ENCODE measurements around the gene FMNL2. TPM values are rescaled to one million over a fixed set of nuclear protein-coding genes. Genes with fewer than 3 reads are reported as not detected.

Gene FMNL2
- total RNA-seq, 1 experiment from 2014 or later: 38.2 TPM

GRCh38 chr2:152410165-152410597 lies 75.2 kb downstream of the FMNL2 start:
- no peak overlapping the region for H3K27ac Mint-ChIP-seq (ENCODE audit: unreplicated experiment)
- Histone ChIP-seq H3K4me3 (ENCODE audit: low read depth, low read length) (no peak overlapping the region), H3K9me3 (no peaks in the 10 kb centered on the region), H3K4me1 (peaks cover 46% of the 10 kb centered on the region), H3K36me3 (ENCODE audit: control insufficient read depth, insufficient read depth, low read length) (no peaks in the 10 kb centered on the region), H3K27me3 (replicated peaks; ENCODE audit: control insufficient read depth, insufficient read depth, low read length) (no peaks in the 10 kb centered on the region)
- H3K4me1 Mint-ChIP-seq (ENCODE audit: low read depth, unreplicated experiment): peaks cover 60% of the 10 kb centered on the region
- H3K36me3 Mint-ChIP-seq (ENCODE audit: insufficient read depth, unreplicated experiment): no peaks in the 10 kb centered on the region
- no peaks in the 10 kb centered on the region for H3K9me3 Mint-ChIP-seq (ENCODE audit: unreplicated experiment)
- POLR2A ChIA-PET: no interaction called here
- no peak for DNase-seq
- CTCF ChIA-PET: no interaction called here
- TF ChIP-seq CTCF (IDR thresholded peaks at IDR 0.05; ENCODE audit: insufficient read depth in 1 of 2, low read depth in 1 of 2, low read length in 1 of 2, severe bottlenecking in 1 of 2, unreplicated experiment in 1 of 2): no peak
- BruUV-seq (replicated peaks): no TSS peak
- no peaks in the 10 kb centered on the region for H3K27me3 Mint-ChIP-seq (ENCODE audit: insufficient read depth, unreplicated experiment)
- no peak overlapping the region for H3K4me3 Mint-ChIP-seq (ENCODE audit: unreplicated experiment)
- intact Hi-C loops (cut with micrococcal nuclease; ENCODE audit: unreplicated experiment): no loop called here

- Mint-ChIP-seq H3K4me3 (ENCODE audit: unreplicated experiment) (no peak overlapping the region), H3K9me3 (ENCODE audit: unreplicated experiment) (no peaks in the 10 kb centered on the region), H3K4me1 (ENCODE audit: low read depth, unreplicated experiment) (peaks cover 56% of the 10 kb centered on the region), H3K36me3 (ENCODE audit: insufficient read depth, unreplicated experiment) (no peaks in the 10 kb centered on the region), H3K27me3 (ENCODE audit: insufficient read depth, unreplicated experiment) (no peaks in the 10 kb centered on the region), H3K27ac (ENCODE audit: unreplicated experiment) (no peak overlapping the region)
- ChIA-PET POLR2A (no interaction called here), CTCF (no interaction called here)
- H3K4me3 ChIP-seq (ENCODE audit: low read depth, low read length): no peak overlapping the region
- no peak for TF ChIP-seq CTCF (IDR thresholded peaks at IDR 0.05; ENCODE audit: insufficient read depth in 1 of 2, low read depth in 1 of 2, low read length in 1 of 2, severe bottlenecking in 1 of 2, unreplicated experiment in 1 of 2)
- no peaks in the 10 kb centered on the region for H3K9me3 ChIP-seq
- H3K36me3 ChIP-seq (ENCODE audit: control insufficient read depth, insufficient read depth, low read length): no peaks in the 10 kb centered on the region
- H3K4me1 ChIP-seq: peaks cover 48% of the 10 kb centered on the region
- no peak for DNase-seq
- H3K27me3 ChIP-seq (replicated peaks; ENCODE audit: control insufficient read depth, insufficient read depth, low read length): no peaks in the 10 kb centered on the region
- no TSS peak for BruUV-seq (replicated peaks)
- intact Hi-C loops (cut with micrococcal nuclease; ENCODE audit: unreplicated experiment): no loop called here
Measured at GRCh38 chr2:152411154-152411553, 76.2 kb downstream of the FMNL2 start.

- ChIA-PET POLR2A (interaction anchor here (0.6 kb wide), 1 partner anchor 281 kb away, joined by 3 read pairs; no protein-coding TSS in a partner anchor), CTCF (interaction anchor here (0.6 kb wide), 1 partner anchor 57 kb away, joined by 4 read pairs; no protein-coding TSS in a partner anchor)
- H3K4me1 Mint-ChIP-seq (ENCODE audit: low read depth, unreplicated experiment): peaks cover 37% of the 10 kb centered on the region
- H3K36me3 ChIP-seq (ENCODE audit: control insufficient read depth, insufficient read depth, low read length): no peaks in the 10 kb centered on the region
- no peak for DNase-seq
- H3K4me3 ChIP-seq (ENCODE audit: low read depth, low read length): no peak overlapping the region
- H3K4me3 Mint-ChIP-seq (ENCODE audit: unreplicated experiment): no peak overlapping the region
- H3K27me3 Mint-ChIP-seq (ENCODE audit: insufficient read depth, unreplicated experiment): no peaks in the 10 kb centered on the region
- TF ChIP-seq CTCF (IDR thresholded peaks at IDR 0.05; ENCODE audit: insufficient read depth in 1 of 2, low read depth in 1 of 2, low read length in 1 of 2, severe bottlenecking in 1 of 2, unreplicated experiment in 1 of 2): no peak
- BruUV-seq (replicated peaks): no TSS peak
- H3K4me1 ChIP-seq: peaks cover 44% of the 10 kb centered on the region
- H3K27me3 ChIP-seq (replicated peaks; ENCODE audit: control insufficient read depth, insufficient read depth, low read length): no peaks in the 10 kb centered on the region
- H3K9me3 Mint-ChIP-seq (ENCODE audit: unreplicated experiment): no peaks in the 10 kb centered on the region
- no peak overlapping the region for H3K27ac Mint-ChIP-seq (ENCODE audit: unreplicated experiment)
- intact Hi-C loops (cut with micrococcal nuclease; ENCODE audit: unreplicated experiment): loop anchor here (1.0 to 2.0 kb wide), 2 partner anchors 8 to 77 kb away; no protein-coding TSS in a partner anchor
- no peaks in the 10 kb centered on the region for H3K9me3 ChIP-seq
- no peaks in the 10 kb centered on the region for H3K36me3 Mint-ChIP-seq (ENCODE audit: insufficient read depth, unreplicated experiment)
Measured at GRCh38 chr2:152413228-152414030, 78.5 kb downstream of the FMNL2 start.
